Measurements from ENCODE around the gene MOB3A.

- TF ChIP-seq MXI1 (IDR thresholded peaks at IDR 0.05; ENCODE audit: low read depth, low read length) (no peak), EZH2phosphoT487 (IDR thresholded peaks at IDR 0.05; ENCODE audit: borderline replicate concordance, low read depth) (no peak), CTCF (IDR thresholded peaks at IDR 0.05) (no peak), EP300 (IDR thresholded peaks at IDR 0.05; ENCODE audit: borderline replicate concordance in 1 of 2, low read depth in 1 of 2, low read length in 1 of 2) (no peak), YY1 (IDR thresholded peaks at IDR 0.05; ENCODE audit: low read depth) (no peak)
Observed at GRCh38 chr19:2099054-2099501, 3.0 kb upstream of the MOB3A start.
